Measurements from ENCODE around the gene TTC16. TPM values are rescaled to one million over a fixed set of nuclear protein-coding genes. Genes with fewer than 3 reads are reported as not detected.

Gene TTC16
- total and polyA plus RNA-seq, 2 of the 8 experiments (the other 6 are each of a cell fraction or from before 2014, with no cell fraction given) = 0.03 TPM; not detected in 1

DNA sequence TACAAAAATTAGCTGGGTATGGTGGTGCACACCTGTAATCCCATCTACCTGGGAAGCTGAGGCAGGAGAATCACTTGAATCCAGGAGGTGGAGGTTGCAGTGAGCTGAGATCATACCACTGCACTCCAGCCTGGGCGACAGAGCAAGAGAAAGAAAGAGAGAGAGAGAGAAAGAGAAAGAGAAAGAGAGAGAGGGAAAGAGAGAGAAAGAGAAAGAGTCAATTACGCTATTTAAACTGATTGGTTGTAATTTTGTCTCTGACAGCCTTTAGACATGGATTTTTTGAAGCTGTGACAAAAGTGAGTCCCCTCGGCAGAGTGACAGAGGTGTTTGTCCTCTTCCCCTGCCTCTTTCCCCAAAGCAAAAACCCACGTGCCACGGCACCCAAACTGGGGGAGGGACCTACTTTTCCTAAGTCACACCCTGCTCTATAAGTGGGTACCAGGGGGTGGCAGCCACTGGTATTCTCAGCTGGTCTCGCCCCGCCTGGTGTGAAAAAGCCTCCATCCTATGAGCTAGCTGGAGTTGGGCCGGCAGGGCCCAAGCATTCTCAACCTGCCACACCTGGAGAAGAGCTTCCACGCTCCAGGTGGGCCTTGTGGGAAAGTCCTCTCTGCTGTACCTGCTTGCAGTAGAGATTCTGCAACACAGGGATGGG lies 12.5 kb upstream of the TTC16 start:
- Histone ChIP-seq H3K27ac (ENCODE audit: low read depth, low read length) (no peak overlapping the region), H3K4me3 (ENCODE audit: extremely low read depth in 1 of 4, insufficient read depth in 2 of 4, low read depth in 3 of 4, low read length in 4 of 4) (no peak overlapping the region), H4K91ac (replicated peaks; ENCODE audit: insufficient read length, low read length) (no peak overlapping the region), H3K9me3 (ENCODE audit: insufficient read depth in 2 of 2, low read depth in 1 of 2, low read length in 1 of 2) (no peaks in the 10 kb centered on the region), H4K8ac (ENCODE audit: extremely low read depth, insufficient read depth, low read length) (no peak overlapping the region), H2AK5ac (ENCODE audit: low read depth, low read length) (no peak overlapping the region), H2BK120ac (replicated peaks; ENCODE audit: low read depth, low read length) (no peak overlapping the region), H3K79me1 (ENCODE audit: low read depth, low read length) (no peaks in the 10 kb centered on the region), H4K5ac (ENCODE audit: insufficient read length, low read depth, low read length) (no peak overlapping the region), H3K23ac (ENCODE audit: insufficient read length) (no peak overlapping the region), H2AFZ (ENCODE audit: low read length) (no peak overlapping the region), H3K9ac (replicated peaks in 1 of 4; ENCODE audit: extremely low read depth in 1 of 4, low read depth in 3 of 4, low read length in 3 of 4) (no peak overlapping the region), H2BK15ac (ENCODE audit: low read length) (no peak overlapping the region), H3K14ac (ENCODE audit: insufficient read length) (no peak overlapping the region), H3K79me2 (ENCODE audit: control insufficient read depth in 1 of 2, insufficient read depth in 2 of 2, low read length in 2 of 2) (no peaks in the 10 kb centered on the region), H3K4ac (replicated peaks; ENCODE audit: insufficient read length, low read depth, low read length) (no peak overlapping the region), H4K20me1 (replicated peaks in 1 of 2; ENCODE audit: control insufficient read depth in 1 of 2, insufficient read depth in 2 of 2, low read length in 2 of 2) (no peaks in the 10 kb centered on the region), H3K27me3 (replicated peaks in 1 of 4; ENCODE audit: control insufficient read depth in 3 of 4, extremely low read depth in 1 of 4, insufficient read depth in 3 of 4, low read length in 3 of 4) (no peaks in the 10 kb centered on the region; a peak in 2 of 7 replicates), H2BK12ac (ENCODE audit: low read depth, low read length) (no peak overlapping the region), H3K18ac (ENCODE audit: extremely low read depth, low read length) (no peak overlapping the region), H3K4me1 (replicated peaks in 1 of 4; ENCODE audit: control insufficient read depth in 3 of 4, insufficient read depth in 4 of 4, low read length in 3 of 4) (peaks cover 0 to 11% (median 5%) of the 10 kb centered on the region in 4 experiments; a peak in 5 of 7 replicates), H3K36me3 (ENCODE audit: control insufficient read depth in 2 of 4, insufficient read depth in 4 of 4, low read length in 3 of 4) (no peaks in the 10 kb centered on the region), H3K56ac (replicated peaks; ENCODE audit: insufficient read length, low read depth, low read length) (no peak overlapping the region), H2BK5ac (ENCODE audit: low read depth, low read length) (no peak overlapping the region), H2BK20ac (ENCODE audit: low read length) (no peak overlapping the region), H3K23me2 (ENCODE audit: low read depth, low read length) (0 out of 2 replicates have a peak, but pooled peaks cover 1% of the 10 kb centered on the region), H3K4me2 (ENCODE audit: insufficient read depth in 1 of 2, low read depth in 2 of 2, low read length in 2 of 2) (no peak overlapping the region)
- ChIA-PET POLR2A (ENCODE audit: partially characterized antibody) (interaction anchor here (1.3 kb wide), 1 partner anchor 9 kb away, joined by 3 read pairs; no protein-coding TSS in a partner anchor), CTCF (ENCODE audit: partially characterized antibody) (interaction anchor here (0.6 to 1.9 kb wide), 9 partner anchors 9 to 199 kb away, joined by 3 to 5 read pairs (median 4); partner anchors contain the start of gene TOR2A)
- DNase-seq (ENCODE audit: low read depth in 1 of 2, low spot score in 2 of 2) = no peak
- WGBS, 2 experiments (ENCODE audit: extremely low coverage in 1 of 2, insufficient coverage in 1 of 2, insufficient read length in 1 of 2, insufficient replicate concordance in 2 of 2, low coverage in 1 of 2, low lambda C conversion rate in 2 of 2, missing lambda C conversion rate in 1 of 2) = 79% methylated on average over 9 of the region's 9 CpGs; no CpG with 5 or more reads in 1 of the 2 experiments
- FAIRE-seq = no peak
- no peak for TF ChIP-seq JUND (IDR thresholded peaks at IDR 0.05; ENCODE audit: low read length)
- TF ChIP-seq SIRT6 (IDR thresholded peaks at IDR 0.05; ENCODE audit: low read length) = no peak
- TF ChIP-seq GTF2F1 (IDR thresholded peaks at IDR 0.05; ENCODE audit: borderline replicate concordance, low read depth, low read length) = no peak
- TF ChIP-seq SRF (IDR thresholded peaks at IDR 0.05; ENCODE audit: low read depth, low read length) = no peak
- TF ChIP-seq RBBP5 (IDR thresholded peaks at IDR 0.05; ENCODE audit: borderline replicate concordance, low read depth, low read length) = no peak
- no peak for TF ChIP-seq SIX5 (IDR thresholded peaks at IDR 0.05; ENCODE audit: low read depth, low read length)
- TF ChIP-seq GABPA (IDR thresholded peaks at IDR 0.05; ENCODE audit: borderline replicate concordance, insufficient read depth, low read length) = no peak
